ENCODE results near the gene RAD9B.
"Not testable (repeated sequence)": the region's sequence is repeated elsewhere in the genome, so short reads cannot be mapped to it uniquely, and the experiment has no call there.

The RAD9B gene

GRCh38 chr12:110528277-110528839, 26.2 kb downstream of the RAD9B start:
- DNase-seq, result no peak

DNA sequence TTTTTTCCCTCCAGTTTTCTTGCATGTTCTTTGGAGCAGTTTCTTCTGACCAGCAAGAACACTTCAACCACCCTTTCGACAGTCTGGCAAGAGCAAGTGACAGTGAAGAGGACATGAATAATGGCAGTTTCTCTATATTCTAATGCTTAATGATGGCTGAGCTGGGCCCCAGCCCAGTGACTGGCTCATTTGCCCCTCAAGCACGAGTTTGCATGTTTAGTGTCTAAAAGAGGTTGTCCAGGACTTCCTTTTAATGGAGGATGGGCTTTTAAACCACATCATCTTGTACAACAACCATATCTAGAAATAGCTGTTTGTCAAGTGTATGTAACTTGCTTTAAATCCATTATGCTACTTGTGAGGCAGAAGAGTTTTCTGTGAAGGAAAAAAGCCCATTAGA, 28.4 kb downstream of the RAD9B start:
- no peak for DNase-seq

- DNase-seq, result no peak
These were observed 29.7 kb downstream of the RAD9B start for GRCh38 chr12:110531741-110532333.

DNA sequence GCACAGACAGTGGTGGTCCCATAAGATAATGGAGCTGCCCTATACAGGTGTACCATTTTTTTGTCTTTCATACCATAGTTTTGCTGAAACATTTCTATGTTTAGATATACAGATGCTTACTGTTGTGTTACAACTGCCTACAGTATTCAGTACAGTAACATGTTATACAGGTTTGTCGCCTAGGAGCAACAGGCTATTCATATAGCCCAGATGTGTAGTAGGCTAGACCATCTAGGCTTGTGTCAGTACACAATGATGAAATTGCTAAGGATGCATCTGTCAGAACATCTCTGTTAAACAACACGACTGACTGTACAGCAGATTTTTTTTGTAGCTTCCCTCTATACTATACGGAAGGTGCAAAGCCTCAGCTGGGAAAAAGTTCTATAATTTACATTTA, 30.5 kb downstream of the RAD9B start:
- no peak for DNase-seq

DNA sequence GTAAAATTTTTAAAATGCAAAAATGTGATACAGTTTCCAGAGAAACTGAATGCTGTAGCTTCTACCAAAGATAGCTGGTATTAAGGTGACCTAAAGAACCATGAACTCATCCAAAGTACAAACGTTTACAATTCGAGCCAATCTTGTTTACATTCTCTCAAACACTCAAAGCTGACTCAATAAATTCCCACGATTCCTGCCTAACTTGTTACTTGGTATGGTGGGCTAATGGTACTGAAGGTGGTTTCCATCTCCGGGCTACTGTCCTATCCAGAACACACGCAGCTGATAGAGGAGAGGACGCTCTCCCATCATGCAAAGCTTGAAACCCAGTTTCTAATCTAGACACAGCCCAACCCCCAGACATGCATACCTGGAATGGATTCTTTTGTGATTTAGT, 31.5 kb downstream of the RAD9B start:
- DNase-seq, result no peak

GRCh38 chr12:110534811-110535210, 32.7 kb downstream of the RAD9B start:
- DNase-seq, result no peak

DNA sequence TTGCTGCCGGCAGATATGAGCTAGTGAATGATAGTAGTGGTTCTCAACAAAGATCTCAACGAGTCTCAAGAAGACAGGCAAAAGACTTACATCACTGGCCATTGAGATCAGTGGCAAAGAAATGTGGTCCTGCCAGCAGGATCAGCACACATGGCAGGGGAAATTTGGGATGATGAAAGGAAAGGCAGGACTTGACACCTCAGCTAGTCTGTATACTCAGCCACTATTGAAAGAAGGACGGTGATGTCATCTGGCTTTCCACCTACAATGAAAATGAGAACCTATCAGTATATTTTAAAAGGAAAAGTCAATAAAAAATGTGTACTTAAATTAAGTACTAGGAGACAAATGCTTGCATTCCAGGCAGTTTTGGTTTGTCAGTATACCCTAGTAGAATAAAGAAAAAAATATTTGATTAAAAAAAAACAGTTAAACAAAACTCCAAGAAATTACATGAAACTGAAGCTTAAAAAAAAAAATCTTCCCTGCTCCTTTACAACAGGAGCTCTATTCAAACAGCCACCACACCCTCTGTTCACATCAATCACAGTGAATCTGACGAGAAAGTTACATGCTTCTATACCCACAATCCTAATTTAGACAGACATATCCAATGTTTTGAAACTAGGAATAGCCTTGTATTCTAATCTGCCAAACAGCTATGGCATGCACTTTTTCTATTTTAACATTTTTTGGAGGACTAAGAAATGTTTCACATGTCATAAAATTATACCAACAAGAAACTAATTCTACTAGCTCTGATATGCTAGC, 34.9 kb downstream of the RAD9B start:
- DNase-seq, result no peak

DNA sequence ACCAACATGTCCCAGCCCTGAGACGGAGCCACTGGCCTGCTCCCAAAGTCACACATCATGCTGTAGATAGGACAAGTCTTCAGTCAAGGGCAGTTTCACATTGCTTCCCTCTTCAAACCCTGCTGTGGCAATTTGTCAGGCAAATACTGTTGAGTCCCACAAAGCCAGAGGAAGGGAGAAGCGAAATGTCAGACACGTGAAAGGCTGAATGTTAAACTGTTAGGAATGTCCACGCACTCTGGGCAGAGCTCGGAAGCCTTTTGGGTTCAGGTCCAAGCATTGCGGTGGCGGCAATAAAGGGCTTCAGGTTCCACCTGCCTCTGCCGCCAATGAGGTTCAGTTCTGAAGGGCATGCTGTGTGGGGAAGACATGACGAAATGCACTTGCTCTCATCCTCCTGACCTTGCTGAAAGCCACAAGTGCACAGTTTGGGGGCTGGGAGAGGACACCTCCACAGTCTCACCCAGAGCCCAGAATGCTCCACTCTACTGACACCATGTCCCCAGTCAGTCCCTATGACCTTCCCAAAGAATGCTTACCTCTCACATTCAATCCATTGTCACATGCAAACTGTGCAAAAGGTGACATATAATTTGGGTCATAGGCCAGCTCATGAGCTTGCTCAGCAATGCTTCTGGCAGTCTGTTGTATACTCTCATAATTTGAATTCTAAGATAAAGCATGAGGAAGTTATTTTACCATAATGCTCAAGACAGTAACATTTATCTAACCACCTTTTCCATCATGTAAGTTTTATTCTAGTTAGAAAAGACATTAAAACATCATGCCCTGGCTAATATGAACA, 35.7 kb downstream of the RAD9B start:
- no peak for DNase-seq

GRCh38 chr12:110538869-110539622, 36.9 kb downstream of the RAD9B start:
- DNase-seq, result no peak

GRCh38 chr12:110540048-110540447, 37.9 kb downstream of the RAD9B start:
- no peak for DNase-seq

DNA sequence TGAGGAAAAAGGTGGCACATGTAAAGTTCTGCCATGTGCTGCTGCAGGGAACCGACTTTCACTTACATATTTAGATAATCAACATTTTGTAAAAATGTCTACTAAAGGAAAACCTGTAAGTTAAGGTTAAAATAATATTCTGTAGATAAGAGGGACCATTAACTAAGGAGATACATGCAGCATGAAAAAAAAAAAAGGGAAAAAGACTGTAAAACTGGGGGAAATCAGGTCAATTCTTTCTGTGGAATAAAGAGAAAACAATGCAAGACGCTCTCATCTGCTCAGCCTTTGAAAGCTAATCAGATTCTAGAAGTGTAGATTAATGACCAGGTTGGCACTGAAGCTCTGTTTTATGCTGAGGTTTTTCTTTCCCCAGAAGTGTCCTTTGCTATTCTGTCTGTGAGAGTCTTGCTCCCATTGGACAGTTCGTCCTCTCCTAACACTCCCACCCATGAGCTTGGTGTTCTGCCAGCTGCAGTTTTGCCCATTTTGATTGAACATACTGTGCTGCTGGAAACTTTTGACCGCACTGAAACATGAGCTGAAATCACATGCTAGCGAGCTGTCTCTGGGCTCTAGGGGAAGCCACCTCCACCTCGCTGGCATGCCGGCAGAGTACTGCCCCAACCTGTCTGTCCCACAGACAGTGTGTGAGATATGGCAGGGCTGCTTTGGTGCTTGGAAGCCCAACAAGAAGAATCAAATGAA, 41.3 kb downstream of the RAD9B start:
- DNase-seq, result peak; percentile 31

DNA sequence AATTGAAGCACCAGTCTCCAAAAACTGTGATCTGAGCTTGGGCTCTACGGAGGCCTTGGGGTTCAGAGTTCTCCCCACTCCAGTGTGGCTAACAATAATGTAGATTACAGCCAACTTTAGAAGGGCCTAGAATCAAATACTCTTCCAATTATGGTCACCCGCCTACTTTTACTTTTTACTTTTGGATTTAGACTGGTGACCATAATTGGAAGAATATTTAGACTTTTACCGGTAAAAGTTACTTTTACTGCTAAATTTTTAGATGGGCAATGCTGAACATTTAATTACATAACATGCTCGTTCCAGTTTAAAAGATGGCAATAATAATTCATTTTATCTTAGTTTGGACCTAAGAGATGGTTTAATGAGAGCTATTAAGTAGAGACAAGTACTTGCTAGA, 41.8 kb downstream of the RAD9B start:
- no peak for DNase-seq

GRCh38 chr12:110545259-110545658, 43.1 kb downstream of the RAD9B start:
- not testable (repeated sequence) for DNase-seq

- no peak for DNase-seq
These were observed 43.7 kb downstream of the RAD9B start for GRCh38 chr12:110545812-110546211.

DNA sequence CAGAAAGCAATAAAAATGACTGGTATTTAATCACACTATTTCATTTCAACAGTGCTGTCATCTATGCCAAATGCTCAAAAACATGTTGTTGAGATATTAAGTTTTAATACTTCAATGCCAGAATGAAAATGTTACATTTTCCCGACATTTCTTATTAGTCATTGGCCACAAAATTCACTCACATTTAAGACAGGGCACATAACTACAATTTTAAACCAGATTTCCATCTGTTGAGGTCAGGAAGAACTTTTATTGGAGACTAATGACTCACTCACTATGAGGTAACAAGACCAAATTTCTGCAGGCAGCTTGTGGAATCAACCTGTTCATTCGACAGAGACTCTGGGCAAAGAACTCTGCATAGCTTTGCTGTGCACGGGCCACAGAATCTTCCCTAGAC, 44.2 kb downstream of the RAD9B start:
- no peak for DNase-seq

- DNase-seq, result no peak
These were observed 45.0 kb downstream of the RAD9B start for GRCh38 chr12:110547090-110547489.

DNA sequence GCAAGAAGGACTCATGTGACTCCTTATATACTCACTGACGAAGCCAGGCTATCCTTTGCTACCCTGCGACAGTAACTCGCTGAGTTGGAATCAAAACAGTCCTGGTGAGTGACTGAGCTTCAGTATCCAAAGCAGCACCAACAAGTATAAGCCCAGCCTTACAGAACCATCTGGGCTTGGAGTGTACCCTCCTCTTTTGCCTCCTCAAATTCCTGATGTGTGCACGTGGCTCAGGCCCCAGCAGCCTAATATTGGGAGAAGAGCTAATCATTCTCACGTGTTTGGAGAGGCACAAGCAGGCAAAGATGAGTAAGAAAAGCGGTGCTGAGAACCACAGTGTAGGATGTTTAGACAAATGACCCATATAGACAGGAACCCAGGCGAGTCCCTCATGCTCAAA, 46.5 kb downstream of the RAD9B start:
- no peak for DNase-seq

GRCh38 chr12:110549716-110550115, 47.6 kb downstream of the RAD9B start:
- no peak for DNase-seq

- DNase-seq, result no peak
These were observed 48.9 kb downstream of the RAD9B start for GRCh38 chr12:110550981-110551380.
